Esophagus muscularis mucosa (tissue), 4 donors: ENCODE measurements around the gene SHROOM4. TPM values are rescaled to one million over a fixed set of nuclear protein-coding genes. Genes with fewer than 3 reads are reported as not detected.

Source experiments
- DNase-seq: peaks from one replicate; pipeline ENCODE4 v3.0.0-alpha.2; 2017; ENCODE audit errors: extremely low spot score
- H3K27ac ChIP-seq, 4 donors: fragments of 200-600 bp; sonication (generic); replicated peaks in 1 of 4; 1 replicate in 3 of 4; 2 replicates in 1 of 4; pipeline ENCODE4 v1.5.1; 2016 to 2019; ENCODE audit warnings: mild to moderate bottlenecking in 1 of 4
- H3K27me3 ChIP-seq, 4 donors: fragments of 200-600 bp; sonication (generic); one replicate each; pipeline versions ENCODE4 v1.5.1 to v1.6.0; 2016 to 2019
- H3K36me3 ChIP-seq, 4 donors: fragments of 200-600 bp; sonication (generic); one replicate each; pipeline ENCODE4 v1.5.1; 2016 to 2019
- H3K4me1 ChIP-seq, 4 donors: fragments of 200-600 bp; sonication (generic); one replicate each; pipeline ENCODE4 v1.5.1; 2016 to 2019
- H3K4me3 ChIP-seq, 4 donors: fragments of 200-600 bp; sonication (generic); 1 replicate in 2 of 4; 2 replicates in 2 of 4; pipeline ENCODE4 v1.5.1; 2016 to 2019; ENCODE audit warnings: mild to moderate bottlenecking in 4 of 4, moderate library complexity in 1 of 4
- H3K9me3 ChIP-seq, 4 donors: fragments of 200-600 bp; sonication (generic); 1 replicate in 3 of 4; 2 replicates in 1 of 4; pipeline ENCODE4 v1.5.1; 2016 to 2019
- CTCF ChIP-seq, 3 experiments: fragments of 200-600 bp in 2 of 3; fragments of 450-650 bp in 1 of 3; sonication (generic) in 2 of 3; IDR thresholded peaks; one replicate each; pipeline ENCODE4 v1.5.1; 2017 to 2019; ENCODE audit warnings: antibody characterized with exemption in 3 of 3, mild to moderate bottlenecking in 2 of 3, moderate library complexity in 1 of 3
- EP300 ChIP-seq: sonication (generic); formaldehyde crosslinking; IDR thresholded peaks from one replicate; pipeline ENCODE4 v1.6.1; 2017; ENCODE audit warnings: antibody characterized with exemption
- POLR2A ChIP-seq: fragments of 450-650 bp; IDR thresholded peaks from one replicate; pipeline ENCODE4 v1.6.1; 2017; ENCODE audit warnings: antibody characterized with exemption, moderate library complexity, mild to moderate bottlenecking, low read depth
- POLR2AphosphoS5 ChIP-seq, 2 donors: sonication (generic); formaldehyde crosslinking; IDR thresholded peaks; one replicate each; pipeline ENCODE4 v1.6.1; 2017; ENCODE audit warnings: antibody characterized with exemption in 2 of 2
- WGBS: methylation state at CpG from one replicate; pipeline ENCODE4 v1.1.5; 2018; 5-methylcytosine and 5-hydroxymethylcytosine counted together
- intact Hi-C: fragments of 100-400 bp; cut with DNase I; formaldehyde crosslinking; loops from one replicate; pipeline ENCODE4 v1.15.1; 2023
- total RNA-seq, 4 donors: library from RNA; depleted of rRNA; stranded (reverse); fragments of >200 nt; gene quantifications; one replicate each; pipeline versions ENCODE4 v1.1.0 to v1.2.1, GENCODE V29; 2016

The SHROOM4 gene
- total RNA-seq, 4 donors from 2014 or later, result 5.4 to 12.4 (median 11.4) TPM

GRCh38 chrX:50615570-50616158, 198.3 kb downstream of the SHROOM4 start:
- no peaks in the 10 kb centered on the region for H3K4me1 ChIP-seq
- no peaks in the 10 kb centered on the region for H3K36me3 ChIP-seq
- 79% methylated on average over 8 of the region's 8 CpGs for WGBS
- TF ChIP-seq EP300, result no peak
- no peak for TF ChIP-seq CTCF (IDR thresholded peaks at IDR 0.05)
- no peak for TF ChIP-seq POLR2AphosphoS5 (IDR thresholded peaks at IDR 0.05)
- TF ChIP-seq POLR2A, result no peak
- H3K27ac ChIP-seq, result no peak overlapping the region
- no peak for DNase-seq
- intact Hi-C loops, result no loop called here
- no peaks in the 10 kb centered on the region for H3K9me3 ChIP-seq
- no peaks in the 10 kb centered on the region for H3K27me3 ChIP-seq
- no peak overlapping the region for H3K4me3 ChIP-seq

- TF ChIP-seq EP300, result no peak
- TF ChIP-seq POLR2AphosphoS5 (IDR thresholded peaks at IDR 0.05), result no peak
- TF ChIP-seq POLR2A, result no peak
- no peak for TF ChIP-seq CTCF (IDR thresholded peaks at IDR 0.05)
- no peak for DNase-seq
- H3K4me3 ChIP-seq, result no peak overlapping the region
- H3K27ac ChIP-seq, result no peak overlapping the region
- no peaks in the 10 kb centered on the region for H3K4me1 ChIP-seq
- H3K36me3 ChIP-seq, result no peaks in the 10 kb centered on the region
- 48% methylated on average over 1 of the region's 1 CpG for WGBS
- intact Hi-C loops, result no loop called here
- H3K27me3 ChIP-seq, result no peaks in the 10 kb centered on the region
- no peaks in the 10 kb centered on the region for H3K9me3 ChIP-seq
Measured at GRCh38 chrX:50614460-50614859, 199.5 kb downstream of the SHROOM4 start.

DNA sequence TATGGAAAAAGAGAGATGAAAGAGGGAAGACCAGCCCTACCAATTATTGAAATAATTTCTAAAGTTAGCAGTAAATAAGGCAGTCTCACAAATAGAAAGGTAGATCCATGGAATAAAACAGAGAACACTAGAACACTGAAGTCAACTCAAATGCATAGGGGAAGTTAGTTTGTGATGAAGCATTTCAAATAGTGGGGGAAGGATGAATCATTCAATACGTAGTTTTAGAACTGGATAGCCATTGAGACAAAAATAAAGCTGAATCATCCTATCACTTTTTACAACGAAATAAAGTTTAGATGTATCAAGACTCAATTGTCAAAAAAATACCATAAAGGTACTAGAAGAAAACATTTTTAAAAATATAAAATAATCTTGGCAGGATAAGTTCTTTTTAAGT, 200.1 kb downstream of the SHROOM4 start:
- intact Hi-C loops, result no loop called here
- no peaks in the 10 kb centered on the region for H3K9me3 ChIP-seq
- WGBS, result 26% methylated on average over 2 of the region's 2 CpGs

GRCh38 chrX:50609796-50610195, 204.2 kb downstream of the SHROOM4 start:
- no peak for DNase-seq
- Histone ChIP-seq H3K27me3 (peaks cover 0 to 9% (median 0%) of the 10 kb centered on the region in 4 donors), H3K4me3 (no peak overlapping the region), H3K27ac (no peak overlapping the region), H3K9me3 (no peaks in the 10 kb centered on the region), H3K36me3 (peaks cover 0 to 25% (median 3%) of the 10 kb centered on the region in 4 donors), H3K4me1 (no peaks in the 10 kb centered on the region)
- TF ChIP-seq POLR2AphosphoS5 (IDR thresholded peaks at IDR 0.05) (no peak), CTCF (IDR thresholded peaks at IDR 0.05) (no peak), EP300 (no peak), POLR2A (no peak)
- intact Hi-C loops, result no loop called here

More for the DNA sequence above, 200.1 kb downstream of the SHROOM4 start:
- H3K4me3 ChIP-seq, result no peak overlapping the region
- no peaks in the 10 kb centered on the region for H3K4me1 ChIP-seq
- H3K27me3 ChIP-seq, result no peaks in the 10 kb centered on the region
- no peak for DNase-seq
- no peaks in the 10 kb centered on the region for H3K36me3 ChIP-seq
- TF ChIP-seq EP300, result no peak
- no peak for TF ChIP-seq POLR2A
- TF ChIP-seq CTCF (IDR thresholded peaks at IDR 0.05), result no peak
- TF ChIP-seq POLR2AphosphoS5 (IDR thresholded peaks at IDR 0.05), result no peak
- H3K27ac ChIP-seq, result no peak overlapping the region

DNA sequence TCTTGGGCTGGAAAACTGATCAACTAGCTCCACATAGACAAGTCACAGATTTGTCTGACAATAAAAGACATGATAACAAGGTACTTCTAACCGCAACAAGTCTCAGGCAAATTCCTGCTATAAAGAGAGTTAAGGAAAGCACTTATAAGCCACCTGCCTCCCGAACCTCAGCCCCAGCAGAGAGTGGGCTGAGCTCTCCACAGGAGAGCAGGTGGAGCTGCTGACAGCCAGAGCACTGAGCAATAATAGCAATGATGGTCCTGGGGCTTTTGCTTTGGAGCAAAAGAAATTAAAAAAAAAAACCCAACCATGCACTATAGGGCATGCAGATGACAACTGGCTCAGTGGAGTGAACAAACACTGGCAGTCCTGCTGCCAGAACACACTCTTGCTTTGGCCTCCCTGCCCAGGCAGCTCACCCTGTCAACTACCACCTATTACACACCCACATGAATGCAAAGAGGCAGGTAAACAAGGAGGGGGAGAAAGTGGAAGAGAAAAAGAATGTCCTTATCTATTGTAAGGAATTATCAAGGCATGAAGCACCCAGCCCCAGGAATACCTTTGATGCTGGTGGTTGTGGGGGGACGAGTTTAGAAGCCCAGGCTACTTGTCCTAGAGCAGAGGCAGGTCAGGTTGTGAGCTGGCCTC, 207.6 kb downstream of the SHROOM4 start:
- peaks cover 0 to 51% (median 3%) of the 10 kb centered on the region in 4 donors for H3K36me3 ChIP-seq
- no peak overlapping the region for H3K27ac ChIP-seq
- H3K27me3 ChIP-seq, result peaks cover 0 to 9% (median 0%) of the 10 kb centered on the region in 4 donors
- no peak for DNase-seq
- no peaks in the 10 kb centered on the region for H3K4me1 ChIP-seq
- no peak overlapping the region for H3K4me3 ChIP-seq
- intact Hi-C loops, result no loop called here
- 61% methylated on average over 3 of the region's 3 CpGs for WGBS
- no peak for TF ChIP-seq CTCF (IDR thresholded peaks at IDR 0.05)
- TF ChIP-seq POLR2A, result no peak
- no peak for TF ChIP-seq POLR2AphosphoS5 (IDR thresholded peaks at IDR 0.05)
- TF ChIP-seq EP300, result no peak
- no peaks in the 10 kb centered on the region for H3K9me3 ChIP-seq
